ENCODE measurements around the gene PAK5. TPM values are rescaled to one million over a fixed set of nuclear protein-coding genes. Genes with fewer than 3 reads are reported as not detected.

Gene PAK5
- total RNA-seq, 2 donors from 2014 or later, result 0.12 TPM; not detected in 1

DNA sequence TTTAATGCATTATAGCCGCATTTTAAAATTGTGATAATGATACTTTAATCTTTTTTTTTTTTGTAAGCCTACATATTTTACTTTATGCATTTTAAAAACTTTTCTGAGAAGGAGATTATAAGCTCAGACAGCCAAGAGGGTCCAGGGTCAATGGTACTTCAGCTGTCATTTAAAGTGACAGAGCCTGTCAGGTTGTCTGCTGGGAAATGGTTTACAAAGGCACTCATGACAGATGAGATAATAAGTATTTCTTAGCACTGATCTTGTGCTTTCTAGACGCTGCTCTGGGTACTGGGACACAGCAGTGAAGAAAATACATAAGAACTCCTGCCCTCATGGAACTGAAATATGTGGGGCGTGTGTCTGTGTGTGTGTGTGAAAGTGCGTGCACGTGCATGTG lies 304.9 kb downstream of the PAK5 start:
- TF ChIP-seq, protein P1, sequence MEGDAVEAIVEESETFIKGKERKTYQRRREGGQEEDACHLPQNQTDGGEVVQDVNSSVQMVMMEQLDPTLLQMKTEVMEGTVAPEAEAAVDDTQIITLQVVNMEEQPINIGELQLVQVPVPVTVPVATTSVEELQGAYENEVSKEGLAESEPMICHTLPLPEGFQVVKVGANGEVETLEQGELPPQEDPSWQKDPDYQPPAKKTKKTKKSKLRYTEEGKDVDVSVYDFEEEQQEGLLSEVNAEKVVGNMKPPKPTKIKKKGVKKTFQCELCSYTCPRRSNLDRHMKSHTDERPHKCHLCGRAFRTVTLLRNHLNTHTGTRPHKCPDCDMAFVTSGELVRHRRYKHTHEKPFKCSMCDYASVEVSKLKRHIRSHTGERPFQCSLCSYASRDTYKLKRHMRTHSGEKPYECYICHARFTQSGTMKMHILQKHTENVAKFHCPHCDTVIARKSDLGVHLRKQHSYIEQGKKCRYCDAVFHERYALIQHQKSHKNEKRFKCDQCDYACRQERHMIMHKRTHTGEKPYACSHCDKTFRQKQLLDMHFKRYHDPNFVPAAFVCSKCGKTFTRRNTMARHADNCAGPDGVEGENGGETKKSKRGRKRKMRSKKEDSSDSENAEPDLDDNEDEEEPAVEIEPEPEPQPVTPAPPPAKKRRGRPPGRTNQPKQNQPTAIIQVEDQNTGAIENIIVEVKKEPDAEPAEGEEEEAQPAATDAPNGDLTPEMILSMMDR (IDR thresholded peaks at IDR 0.05), result no peak
- no peak for DNase-seq (ENCODE audit: low spot score)
- Histone ChIP-seq H3K27me3 (no peaks in the 10 kb centered on the region), H3K4me3 (no peak overlapping the region), H3K27ac (no peak overlapping the region), H3K4me1 (no peaks in the 10 kb centered on the region), H3K9me3 (no peaks in the 10 kb centered on the region), H3K36me3 (no peaks in the 10 kb centered on the region)

GRCh38 chr20:9532069-9532838 lies 306.6 kb downstream of the PAK5 start:
- no peaks in the 10 kb centered on the region for H3K9me3 ChIP-seq
- H3K36me3 ChIP-seq, result no peaks in the 10 kb centered on the region
- H3K4me1 ChIP-seq, result no peaks in the 10 kb centered on the region
- no peak overlapping the region for H3K27ac ChIP-seq
- TF ChIP-seq, protein P1 (IDR thresholded peaks at IDR 0.05), result no peak
- no peak for DNase-seq (ENCODE audit: low spot score)
- no peak overlapping the region for H3K4me3 ChIP-seq
- H3K27me3 ChIP-seq, result no peaks in the 10 kb centered on the region

DNA sequence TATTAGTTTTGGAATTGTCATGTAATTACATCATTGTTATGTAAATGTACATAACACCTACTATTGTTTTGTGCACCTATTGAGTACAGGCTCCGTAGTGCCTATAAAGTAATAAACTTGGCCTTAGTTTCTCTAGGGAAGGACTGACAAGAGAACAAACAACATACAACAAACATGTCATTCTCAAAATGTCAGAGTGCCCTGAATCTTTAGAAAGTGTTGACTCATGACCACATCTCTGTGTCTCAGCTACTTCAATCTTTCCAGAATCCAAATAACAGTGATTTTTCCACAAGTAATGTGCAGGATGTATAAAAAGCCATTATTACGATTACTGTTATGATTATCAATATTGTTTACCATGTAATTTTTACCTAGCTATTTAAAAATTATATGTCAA lies 307.3 kb downstream of the PAK5 start:
- no peaks in the 10 kb centered on the region for H3K4me1 ChIP-seq
- TF ChIP-seq, protein P1 (IDR thresholded peaks at IDR 0.05), result no peak
- H3K36me3 ChIP-seq, result no peaks in the 10 kb centered on the region
- H3K27ac ChIP-seq, result no peak overlapping the region
- H3K9me3 ChIP-seq, result no peaks in the 10 kb centered on the region
- no peak for DNase-seq (ENCODE audit: low spot score)
- H3K4me3 ChIP-seq, result no peak overlapping the region
- no peaks in the 10 kb centered on the region for H3K27me3 ChIP-seq

DNA sequence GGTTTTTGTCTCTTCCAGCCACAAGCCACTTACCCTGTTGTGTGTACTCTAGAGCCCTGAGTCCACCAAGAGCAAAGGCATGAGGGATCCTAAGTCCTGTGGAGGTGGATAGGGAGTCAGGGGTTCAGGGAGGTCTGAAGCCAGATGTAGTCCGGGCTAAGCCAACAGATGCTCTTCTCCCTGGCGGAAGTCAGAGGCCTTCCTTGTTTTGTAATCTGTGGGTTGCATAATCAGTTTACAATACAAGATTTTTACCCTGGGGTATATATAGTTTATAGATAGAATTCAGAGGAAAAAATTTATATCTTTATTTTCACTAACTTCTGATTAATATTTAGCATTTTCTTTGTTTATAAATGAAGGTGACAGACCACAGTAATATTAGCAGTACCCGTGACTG lies 315.2 kb downstream of the PAK5 start:
- Histone ChIP-seq H3K9me3 (no peaks in the 10 kb centered on the region), H3K36me3 (no peaks in the 10 kb centered on the region), H3K4me3 (no peak overlapping the region), H3K27ac (no peak overlapping the region), H3K4me1 (no peaks in the 10 kb centered on the region), H3K27me3 (no peaks in the 10 kb centered on the region)
- no peak for DNase-seq (ENCODE audit: low spot score)
- TF ChIP-seq, protein P1 (IDR thresholded peaks at IDR 0.05), result no peak

GRCh38 chr20:9520086-9520485 lies 318.8 kb downstream of the PAK5 start:
- TF ChIP-seq, protein P1 (IDR thresholded peaks at IDR 0.05), result no peak
- DNase-seq (ENCODE audit: low spot score), result no peak
- Histone ChIP-seq H3K9me3 (no peaks in the 10 kb centered on the region), H3K27me3 (peaks cover 8 to 10% of the 10 kb centered on the region in 2 donors), H3K4me3 (no peak overlapping the region), H3K27ac (no peak overlapping the region), H3K36me3 (no peaks in the 10 kb centered on the region), H3K4me1 (peaks cover 0 to 18% of the 10 kb centered on the region in 2 donors)

Measured in right atrium auricular region (tissue), 2 donors.